ENCODE results near the gene CTDNEP1. TPM values are rescaled to one million over a fixed set of nuclear protein-coding genes. Genes with fewer than 3 reads are reported as not detected.

Gene CTDNEP1
- polyA plus RNA-seq, 1 donor (not counting 4 experiments of a cell fraction or from before 2014, with no cell fraction given): 66.2 TPM

- Histone ChIP-seq H3K4me3 (ENCODE audit: control insufficient read depth in 2 of 3, extremely low read depth in 1 of 3, insufficient read depth in 2 of 3, low read depth in 1 of 3, low read length in 3 of 3) (no peak overlapping the region), H3K27me3 (ENCODE audit: control insufficient read depth, extremely low read depth, insufficient read depth, low read length) (no peaks in the 10 kb centered on the region), H3K79me2 (ENCODE audit: control insufficient read depth, insufficient read depth, low read length) (peaks cover 18% of the 10 kb centered on the region), H3K27ac (ENCODE audit: control insufficient read depth, insufficient read depth, low read length) (no peak overlapping the region), H3K9ac (ENCODE audit: control insufficient read depth, extremely low read depth, insufficient read depth, low read length) (no peak overlapping the region), H4K20me1 (ENCODE audit: control insufficient read depth, extremely low read depth, insufficient read depth, low read length) (peaks cover 5% of the 10 kb centered on the region), H3K9me3 (ENCODE audit: control insufficient read depth, low read depth, low read length) (no peaks in the 10 kb centered on the region), H2AFZ (ENCODE audit: control insufficient read depth, low read length) (no peak overlapping the region), H3K36me3 (ENCODE audit: control insufficient read depth in 2 of 2, extremely low read depth in 1 of 2, insufficient read depth in 2 of 2, low read length in 2 of 2) (peaks cover 47 to 64% of the 10 kb centered on the region in 2 experiments), H3K4me2 (ENCODE audit: control insufficient read depth, extremely low read depth, insufficient read depth, low read depth, low read length) (no peak overlapping the region), H3K9me1 (ENCODE audit: control insufficient read depth, extremely low read depth, insufficient read depth, low read length) (no peaks in the 10 kb centered on the region), H3K4me1 (ENCODE audit: control insufficient read depth, extremely low read depth, insufficient read depth, low read length) (peaks cover 29% of the 10 kb centered on the region)
- DNase-seq (ENCODE audit: low read depth, low spot score): no peak
- dilution Hi-C loops (cut with MboI; ENCODE audit: extremely low pct_ligation_motif_present, low sequenced_read_pairs): no loop called here
- FAIRE-seq: no peak
- no peak for TF ChIP-seq EZH2 (IDR thresholded peaks at IDR 0.05; ENCODE audit: low read length)
- no peak for TF ChIP-seq CTCF (optimal IDR thresholded peaks at IDR 0.05 in 1 of 3, IDR thresholded peaks at IDR 0.05 in 1 of 3, conservative IDR thresholded peaks at IDR 0.05 in 1 of 3; ENCODE audit: extremely low read depth in 1 of 3, insufficient read depth in 2 of 3, low read length in 3 of 3)
These were observed 25.7 kb downstream of the CTDNEP1 start for GRCh38 chr17:7225711-7226331.

- Histone ChIP-seq H3K9me1 (ENCODE audit: control insufficient read depth, extremely low read depth, insufficient read depth, low read length) (no peaks in the 10 kb centered on the region), H2AFZ (ENCODE audit: control insufficient read depth, low read length) (no peak overlapping the region), H3K27ac (ENCODE audit: control insufficient read depth, insufficient read depth, low read length) (no peak overlapping the region), H3K27me3 (ENCODE audit: control insufficient read depth, extremely low read depth, insufficient read depth, low read length) (no peaks in the 10 kb centered on the region), H3K9me3 (ENCODE audit: control insufficient read depth, low read depth, low read length) (no peaks in the 10 kb centered on the region), H3K4me2 (ENCODE audit: control insufficient read depth, extremely low read depth, insufficient read depth, low read depth, low read length) (no peak overlapping the region), H3K79me2 (ENCODE audit: control insufficient read depth, insufficient read depth, low read length) (peaks cover 12% of the 10 kb centered on the region), H3K36me3 (ENCODE audit: control insufficient read depth in 2 of 2, extremely low read depth in 1 of 2, insufficient read depth in 2 of 2, low read length in 2 of 2) (peaks cover 42 to 60% of the 10 kb centered on the region in 2 experiments), H4K20me1 (ENCODE audit: control insufficient read depth, extremely low read depth, insufficient read depth, low read length) (peaks cover 5% of the 10 kb centered on the region), H3K4me3 (ENCODE audit: control insufficient read depth in 2 of 3, extremely low read depth in 1 of 3, insufficient read depth in 2 of 3, low read depth in 1 of 3, low read length in 3 of 3) (no peak overlapping the region), H3K9ac (ENCODE audit: control insufficient read depth, extremely low read depth, insufficient read depth, low read length) (no peak overlapping the region), H3K4me1 (ENCODE audit: control insufficient read depth, extremely low read depth, insufficient read depth, low read length) (peaks cover 34% of the 10 kb centered on the region)
- TF ChIP-seq CTCF (optimal IDR thresholded peaks at IDR 0.05 in 1 of 3, IDR thresholded peaks at IDR 0.05 in 1 of 3, conservative IDR thresholded peaks at IDR 0.05 in 1 of 3; ENCODE audit: extremely low read depth in 1 of 3, insufficient read depth in 2 of 3, low read length in 3 of 3) (no peak), EZH2 (IDR thresholded peaks at IDR 0.05; ENCODE audit: low read length) (no peak)
- FAIRE-seq: no peak
- dilution Hi-C loops (cut with MboI; ENCODE audit: extremely low pct_ligation_motif_present, low sequenced_read_pairs): no loop called here
- no peak for DNase-seq (ENCODE audit: low read depth, low spot score)
These were observed 26.8 kb downstream of the CTDNEP1 start for GRCh38 chr17:7224661-7225111.

Measured in keratinocyte (primary cell).